GM19240 (cell line): Measurements from ENCODE around the gene SMURF1.

Source experiments
- DNase-seq: peaks from one replicate; pipeline ENCODE4 v3.0.0; 2011; ENCODE audit warnings: low spot score; ENCODE audit not compliant: insufficient read length

The SMURF1 gene

GRCh38 chr7:99141841-99142726 is 1.8 kb downstream of the SMURF1 start:
- no peak for DNase-seq

- DNase-seq: no peak
These were observed 2.6 kb downstream of the SMURF1 start for GRCh38 chr7:99141334-99141733.

GRCh38 chr7:99140813-99141212 is 3.1 kb downstream of the SMURF1 start:
- no peak for DNase-seq

- DNase-seq: no peak
These were observed 4.9 kb downstream of the SMURF1 start for GRCh38 chr7:99139036-99139435.

GRCh38 chr7:99137411-99138180 is 6.3 kb downstream of the SMURF1 start:
- no peak for DNase-seq

- DNase-seq: no peak
These were observed 8.0 kb downstream of the SMURF1 start for GRCh38 chr7:99135938-99136337.

GRCh38 chr7:99133766-99134564 is 9.9 kb downstream of the SMURF1 start:
- no peak for DNase-seq

- no peak for DNase-seq
These were observed 11.2 kb downstream of the SMURF1 start for GRCh38 chr7:99132595-99133321.

GRCh38 chr7:99131290-99131689 is 12.6 kb downstream of the SMURF1 start:
- no peak for DNase-seq

- no peak for DNase-seq
These were observed 14.4 kb downstream of the SMURF1 start for GRCh38 chr7:99129536-99129935.

- DNase-seq: no peak
These were observed 14.9 kb downstream of the SMURF1 start for GRCh38 chr7:99129001-99129400.

GRCh38 chr7:99128076-99128950 is 15.6 kb downstream of the SMURF1 start:
- DNase-seq: no peak

- DNase-seq: no peak
These were observed 16.3 kb downstream of the SMURF1 start for GRCh38 chr7:99127636-99128035.

- DNase-seq: no peak
These were observed 16.9 kb downstream of the SMURF1 start for GRCh38 chr7:99126921-99127553.

- no peak for DNase-seq
These were observed 18.4 kb downstream of the SMURF1 start for GRCh38 chr7:99125505-99125865.

- no peak for DNase-seq
These were observed 19.0 kb downstream of the SMURF1 start for GRCh38 chr7:99124751-99125504.

GRCh38 chr7:99124236-99124635 is 19.7 kb downstream of the SMURF1 start:
- no peak for DNase-seq

GRCh38 chr7:99123571-99124033 is 20.3 kb downstream of the SMURF1 start:
- no peak for DNase-seq

- no peak for DNase-seq
These were observed 21.1 kb downstream of the SMURF1 start for GRCh38 chr7:99122762-99123161.
